AG09309 (cell line): ENCODE data around the gene STMN3.
"Not testable (repeated sequence)": the region's sequence is repeated elsewhere in the genome, so short reads cannot be mapped to it uniquely, and the experiment has no call there.

ENCODE experiments used
- DNase-seq: peaks from one replicate; pipeline ENCODE4 v3.0.0-alpha.2; 2010; ENCODE audit warnings: low read depth
- H3K4me3 ChIP-seq: 2 replicates; pipeline ENCODE4 v1.5.1; 2011; ENCODE audit warnings: mild to moderate bottlenecking, low read depth, low read length, moderate library complexity; ENCODE audit not compliant: control insufficient read depth
- TF ChIP-seq, protein P1 (sequence below): IDR thresholded peaks from 2 replicates; pipeline ENCODE4 v1.5.1; 2011; ENCODE audit warnings: mild to moderate bottlenecking, low read depth, low read length, inconsistent platforms; ENCODE audit not compliant: insufficient read depth, control insufficient read depth; ENCODE audit errors: missing control alignments

Gene STMN3

DNA sequence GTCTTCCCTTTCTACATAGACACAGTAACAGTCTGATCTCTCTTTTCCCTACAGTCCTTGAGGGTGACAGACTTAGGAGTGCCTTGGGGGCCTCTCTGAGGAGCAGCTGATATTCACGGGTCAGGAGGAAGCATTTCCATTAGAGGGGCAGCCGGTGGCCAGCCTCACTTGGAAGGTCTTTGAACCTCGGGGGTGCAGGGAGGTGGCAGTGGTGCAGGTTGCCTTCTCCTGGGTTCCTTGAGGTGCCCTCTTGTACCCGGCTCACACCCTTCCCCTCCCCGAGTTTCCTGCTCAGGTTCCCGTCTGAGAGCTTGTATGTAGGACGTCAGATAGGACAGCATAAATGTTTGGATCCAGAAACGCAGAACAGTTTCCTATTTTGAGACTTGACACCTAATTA, 7.4 kb upstream of the STMN3 start:
- H3K4me3 ChIP-seq = no peak overlapping the region
- TF ChIP-seq, protein P1, sequence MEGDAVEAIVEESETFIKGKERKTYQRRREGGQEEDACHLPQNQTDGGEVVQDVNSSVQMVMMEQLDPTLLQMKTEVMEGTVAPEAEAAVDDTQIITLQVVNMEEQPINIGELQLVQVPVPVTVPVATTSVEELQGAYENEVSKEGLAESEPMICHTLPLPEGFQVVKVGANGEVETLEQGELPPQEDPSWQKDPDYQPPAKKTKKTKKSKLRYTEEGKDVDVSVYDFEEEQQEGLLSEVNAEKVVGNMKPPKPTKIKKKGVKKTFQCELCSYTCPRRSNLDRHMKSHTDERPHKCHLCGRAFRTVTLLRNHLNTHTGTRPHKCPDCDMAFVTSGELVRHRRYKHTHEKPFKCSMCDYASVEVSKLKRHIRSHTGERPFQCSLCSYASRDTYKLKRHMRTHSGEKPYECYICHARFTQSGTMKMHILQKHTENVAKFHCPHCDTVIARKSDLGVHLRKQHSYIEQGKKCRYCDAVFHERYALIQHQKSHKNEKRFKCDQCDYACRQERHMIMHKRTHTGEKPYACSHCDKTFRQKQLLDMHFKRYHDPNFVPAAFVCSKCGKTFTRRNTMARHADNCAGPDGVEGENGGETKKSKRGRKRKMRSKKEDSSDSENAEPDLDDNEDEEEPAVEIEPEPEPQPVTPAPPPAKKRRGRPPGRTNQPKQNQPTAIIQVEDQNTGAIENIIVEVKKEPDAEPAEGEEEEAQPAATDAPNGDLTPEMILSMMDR = no peak
- no peak for DNase-seq

DNA sequence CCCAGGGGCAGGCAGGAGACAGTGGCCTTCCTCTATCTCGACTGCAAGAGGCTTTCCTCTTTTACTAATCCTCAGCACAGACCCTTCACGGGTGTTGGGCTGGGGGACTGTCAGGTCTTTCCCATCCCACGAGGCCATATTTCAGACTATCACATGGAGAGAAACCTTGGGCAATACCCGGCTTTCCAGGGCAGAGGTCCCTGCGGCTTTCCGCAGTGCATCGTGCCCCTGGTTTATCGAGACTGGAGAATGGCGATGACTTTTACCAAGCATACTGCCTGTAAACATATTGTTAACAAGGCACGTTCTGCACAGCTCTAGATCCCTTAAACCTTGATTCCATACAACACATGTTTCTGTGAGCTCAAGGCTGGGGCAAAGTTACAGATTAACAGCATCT, 7.0 kb upstream of the STMN3 start:
- H3K4me3 ChIP-seq, DNase-seq: not testable (repeated sequence)

DNA sequence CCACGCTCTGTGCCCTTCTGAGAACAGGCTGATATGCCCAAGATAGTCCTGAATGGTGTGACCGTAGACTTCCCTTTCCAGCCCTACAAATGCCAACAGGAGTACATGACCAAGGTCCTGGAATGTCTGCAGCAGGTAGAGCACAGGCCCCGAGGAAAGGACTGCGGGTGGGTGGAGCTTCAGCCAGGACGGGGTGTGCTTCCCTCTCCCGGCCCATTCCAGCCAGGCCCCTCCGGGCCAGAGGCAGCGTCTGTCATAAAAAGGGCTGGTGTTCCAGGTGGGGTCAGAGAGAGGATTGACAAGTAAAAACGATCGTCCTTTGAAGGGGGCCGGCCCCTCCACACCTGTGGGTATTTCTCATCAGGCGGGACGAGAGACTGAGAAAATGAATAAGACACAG, 6.1 kb upstream of the STMN3 start:
- no peak for DNase-seq
- H3K4me3 ChIP-seq = peak overlapping the region; percentile 87

DNA sequence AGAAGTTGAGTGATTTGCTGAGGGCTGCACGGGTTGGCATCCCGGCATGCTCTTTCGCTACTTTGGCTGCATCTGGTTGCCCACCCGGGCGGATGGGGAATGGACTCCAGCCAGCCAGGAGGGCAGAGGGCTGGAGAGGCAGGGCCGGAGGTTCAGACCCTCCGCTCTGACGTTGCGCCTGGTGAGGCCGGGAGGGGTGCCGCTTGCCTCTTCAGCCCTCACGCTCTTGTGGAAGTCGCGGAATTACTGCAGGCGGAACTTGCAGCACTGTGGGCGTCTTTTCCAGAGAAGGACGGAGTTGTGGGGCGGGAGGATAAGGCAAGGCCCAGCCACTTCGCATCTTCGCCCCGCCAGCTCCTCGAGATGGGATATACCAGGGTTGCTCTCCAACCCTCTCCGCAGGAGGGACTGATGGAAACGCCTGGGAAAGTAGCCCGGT, 5.5 kb upstream of the STMN3 start:
- H3K4me3 ChIP-seq = peak overlapping the region; percentile 87
- TF ChIP-seq, protein P1 = no peak
- DNase-seq = no peak

More for the DNA sequence above, 6.1 kb upstream of the STMN3 start:
- TF ChIP-seq, protein P1 = no peak

DNA sequence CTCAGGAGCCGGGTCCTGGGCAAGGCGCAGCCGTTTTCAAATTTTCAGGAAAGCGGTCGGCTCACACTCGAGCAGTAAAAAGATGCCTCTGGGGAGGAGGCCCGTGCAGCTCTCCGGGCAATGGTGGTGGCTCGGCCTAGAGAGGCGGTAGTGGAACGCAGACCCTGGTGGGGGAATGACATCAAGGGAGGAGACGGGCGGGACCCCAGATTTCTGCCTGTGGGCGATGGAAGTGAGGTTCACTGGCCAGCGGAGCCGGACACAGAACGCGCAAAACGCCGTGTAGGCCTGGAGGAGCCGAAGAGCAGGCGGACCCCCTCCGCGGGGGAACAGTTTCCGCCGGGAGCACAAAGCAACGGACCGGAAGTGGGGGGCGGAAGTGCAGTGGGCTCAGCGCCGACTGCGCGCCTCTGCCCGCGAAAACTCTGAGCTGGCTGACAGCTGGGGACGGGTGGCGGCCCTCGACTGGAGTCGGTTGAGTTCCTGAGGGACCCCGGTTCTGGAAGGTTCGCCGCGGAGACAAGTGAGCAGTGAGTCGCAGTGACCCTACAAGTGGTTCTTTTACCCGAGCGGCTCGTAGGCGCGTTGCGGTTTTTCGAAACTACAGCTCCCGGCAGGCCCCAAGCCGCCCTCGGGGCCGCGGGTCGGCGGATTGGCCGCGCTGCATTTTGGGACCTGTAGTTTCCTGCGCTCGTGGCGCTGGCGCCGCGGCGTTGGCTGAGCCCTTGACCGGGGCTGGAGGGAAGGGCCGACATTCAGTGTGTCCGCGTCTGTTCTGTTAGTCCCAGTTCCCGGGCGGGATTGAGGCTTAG, 4.9 kb upstream of the STMN3 start, which contains the start of gene RTEL1:
Gene RTEL1, plus strand, starts transcription at position 376 of the 812 bp plus-strand sequence. CDS start 1,091 bp downstream, outside the sequence.
- DNase-seq = peak; percentile 69
- TF ChIP-seq, protein P1 = no peak
- peak within 1 kb of the TSS; percentile 87 for H3K4me3 ChIP-seq

DNA sequence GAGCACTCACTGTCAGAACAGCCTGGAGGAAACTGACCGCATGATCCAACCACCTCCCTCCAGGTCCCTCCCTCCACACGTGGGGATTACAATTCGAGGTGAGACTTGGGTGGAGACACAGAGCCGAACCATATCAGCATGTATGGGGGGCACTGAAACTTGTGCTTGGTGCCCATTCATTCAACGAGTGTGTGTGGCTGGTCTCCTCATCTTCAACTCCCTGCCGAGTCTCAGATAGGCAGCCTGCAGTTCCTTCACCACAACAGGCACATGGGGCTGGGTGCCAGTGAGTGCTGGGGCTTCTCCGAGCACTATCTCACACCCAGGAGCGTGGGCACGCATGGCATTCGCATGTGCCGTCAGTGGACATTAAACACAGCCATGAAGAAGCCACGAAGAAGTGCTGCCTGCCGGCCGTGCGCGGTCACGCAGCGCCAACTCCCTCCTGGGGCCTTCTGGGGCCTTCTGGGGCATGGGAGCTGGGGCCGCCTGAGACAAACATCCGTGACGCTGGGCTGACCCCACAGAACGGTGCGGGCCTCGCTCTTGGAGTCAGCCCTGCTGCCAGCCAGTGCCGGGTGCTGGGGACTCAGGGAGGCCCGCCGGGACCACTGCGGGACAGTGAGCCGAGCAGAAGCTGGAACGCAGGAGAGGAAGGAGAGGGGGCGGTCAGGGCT, 4.2 kb upstream of the STMN3 start:
- TF ChIP-seq, protein P1 = no peak
- peak overlapping the region; percentile 87 for H3K4me3 ChIP-seq
- DNase-seq = no peak

DNA sequence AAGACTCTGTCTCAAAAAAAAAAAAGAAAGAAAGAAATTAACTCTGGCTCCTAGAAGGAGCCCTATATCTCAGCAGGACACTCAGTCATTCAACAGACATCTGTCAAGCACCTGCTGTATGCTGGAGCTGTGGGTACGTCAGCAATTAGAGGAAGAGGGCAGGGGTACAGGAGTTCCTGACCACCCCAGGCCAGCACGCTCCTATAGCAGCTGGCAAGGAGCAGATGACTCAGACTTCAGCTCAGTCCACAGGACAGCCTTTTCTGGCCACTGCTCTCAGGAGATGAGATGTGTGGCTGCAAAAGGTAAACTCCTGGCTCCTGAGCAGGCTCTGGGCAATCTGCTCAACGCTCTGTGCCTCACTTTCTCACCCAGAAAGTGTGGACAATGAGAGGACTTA, 3.2 kb upstream of the STMN3 start:
- DNase-seq = no peak
- H3K4me3 ChIP-seq = no peak overlapping the region
- TF ChIP-seq, protein P1 = no peak
